HG03439 (cell line): ENCODE results near the gene CPEB4.

Source experiments
- ATAC-seq: cut with Tn5 transposase; IDR thresholded peaks from one replicate; pipeline ENCODE4 v1.9.1; 2021; ENCODE audit warnings: mild to moderate bottlenecking, moderate library complexity; ENCODE audit not compliant: unreplicated experiment

Gene CPEB4

GRCh38 chr5:173911623-173912022 lies 23.5 kb downstream of the CPEB4 start:
- ATAC-seq, result no peak

- ATAC-seq, result no peak
These were observed 25.7 kb downstream of the CPEB4 start for GRCh38 chr5:173913686-173914321.

GRCh38 chr5:173915310-173916014 lies 27.3 kb downstream of the CPEB4 start:
- ATAC-seq, result no peak

GRCh38 chr5:173916233-173916632 lies 28.1 kb downstream of the CPEB4 start:
- ATAC-seq, result no peak

- peak; percentile 87 for ATAC-seq
These were observed 29.9 kb downstream of the CPEB4 start for GRCh38 chr5:173917788-173918786.

- ATAC-seq, result no peak
These were observed 31.3 kb downstream of the CPEB4 start for GRCh38 chr5:173919443-173919842.

GRCh38 chr5:173920024-173920753 lies 32.0 kb downstream of the CPEB4 start:
- ATAC-seq, result no peak

- ATAC-seq, result no peak
These were observed 32.9 kb downstream of the CPEB4 start for GRCh38 chr5:173920866-173921555.

GRCh38 chr5:173922527-173922926 lies 34.4 kb downstream of the CPEB4 start:
- no peak for ATAC-seq

- no peak for ATAC-seq
These were observed 35.3 kb downstream of the CPEB4 start for GRCh38 chr5:173923218-173924095.

- ATAC-seq, result no peak
These were observed 36.8 kb downstream of the CPEB4 start for GRCh38 chr5:173924899-173925298.

- no peak for ATAC-seq
These were observed 37.4 kb downstream of the CPEB4 start for GRCh38 chr5:173925449-173926071.

GRCh38 chr5:173926359-173926758 lies 38.2 kb downstream of the CPEB4 start:
- no peak for ATAC-seq

GRCh38 chr5:173928871-173929574 lies 40.9 kb downstream of the CPEB4 start:
- ATAC-seq, result no peak

- no peak for ATAC-seq
These were observed 44.6 kb downstream of the CPEB4 start for GRCh38 chr5:173932695-173933139.

GRCh38 chr5:173933901-173934300 lies 45.8 kb downstream of the CPEB4 start:
- ATAC-seq, result no peak

- no peak for ATAC-seq
These were observed 47.2 kb downstream of the CPEB4 start for GRCh38 chr5:173935396-173935795.

GRCh38 chr5:173940269-173940668 lies 52.1 kb downstream of the CPEB4 start:
- ATAC-seq, result no peak
